ENCODE measurements around the gene NECTIN1.

The NECTIN1 gene

GRCh38 chr11:119755356-119756071 is 26.5 kb upstream of the NECTIN1 start:
- no peak for DNase-seq

GRCh38 chr11:119754656-119755355 is 25.8 kb upstream of the NECTIN1 start:
- DNase-seq: no peak

GRCh38 chr11:119754199-119754598 is 25.2 kb upstream of the NECTIN1 start:
- DNase-seq: no peak

DNA sequence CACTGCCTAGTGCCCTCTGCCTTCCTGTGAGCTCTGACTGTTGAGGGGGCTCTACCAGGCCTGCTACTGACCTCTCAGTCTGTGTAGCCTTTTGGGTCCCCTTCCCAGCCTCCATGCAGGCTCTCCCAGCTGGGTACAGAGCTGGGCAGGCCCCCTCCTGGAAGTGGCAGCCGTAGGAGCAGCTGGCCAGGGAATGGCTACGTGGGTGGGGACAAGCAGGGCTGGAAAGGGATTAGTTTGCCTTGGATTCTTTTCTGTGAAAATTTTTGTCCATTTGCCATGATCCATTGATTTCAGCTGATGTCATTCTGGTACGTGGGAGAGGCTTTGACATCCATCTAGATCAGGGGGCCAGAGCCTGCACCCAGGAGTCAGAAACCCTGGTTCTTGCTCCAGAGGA is 23.9 kb upstream of the NECTIN1 start:
- no peak for DNase-seq

DNA sequence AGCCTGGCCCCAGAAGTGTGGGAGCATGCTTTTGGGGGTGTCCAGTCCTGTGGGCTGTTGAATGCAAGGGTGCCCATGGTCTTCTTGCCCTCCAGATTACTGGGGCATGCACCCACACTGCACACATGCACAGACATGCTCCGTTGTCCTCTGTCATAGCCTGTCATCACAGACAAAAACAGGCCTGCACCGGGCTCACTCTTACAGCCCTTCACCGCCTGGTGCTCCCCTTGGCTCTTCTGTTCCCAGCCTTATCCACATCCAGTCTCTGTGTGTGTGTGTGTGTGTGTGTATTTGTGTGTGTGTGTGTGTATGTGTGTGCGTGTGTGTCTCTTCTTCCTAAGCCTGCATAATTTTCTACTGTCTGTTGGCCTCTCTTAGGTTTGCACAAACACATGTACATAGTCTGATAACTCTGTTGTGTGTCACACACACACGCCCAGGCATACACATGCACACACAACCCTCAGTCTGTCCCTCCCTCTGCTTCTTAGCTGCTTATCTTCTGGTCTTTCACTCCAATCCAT is 23.4 kb upstream of the NECTIN1 start:
- DNase-seq: no peak

- no peak for DNase-seq
Measured at GRCh38 chr11:119750056-119750455, 21.1 kb upstream of the NECTIN1 start.

DNA sequence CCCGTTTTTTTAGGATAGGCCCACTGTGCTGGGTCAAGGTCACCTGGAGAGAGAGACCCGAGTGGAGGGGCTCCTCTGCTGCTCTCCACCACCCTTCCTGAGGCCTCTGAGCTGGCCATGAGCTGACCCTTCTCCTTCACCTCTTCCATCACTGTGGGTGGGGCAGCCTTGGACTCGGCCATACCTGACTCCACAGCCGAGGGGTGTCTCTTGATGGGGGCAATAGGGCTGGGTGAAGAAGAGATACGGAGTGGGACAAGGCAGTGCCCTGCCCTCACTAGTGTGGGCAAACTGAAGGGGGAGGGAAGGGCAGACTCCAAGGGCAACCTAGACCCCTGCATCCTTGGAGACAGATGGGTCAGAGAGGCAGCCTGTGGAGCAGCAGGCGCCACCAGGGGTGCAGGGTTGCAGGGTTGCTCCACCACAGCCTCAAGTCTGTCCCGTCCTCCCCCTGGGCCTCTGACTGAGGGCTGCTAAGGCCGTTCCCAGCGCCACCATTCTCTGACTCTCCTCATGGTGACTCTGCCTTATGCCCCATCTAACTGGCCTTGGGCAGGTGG is 20.1 kb upstream of the NECTIN1 start:
- no peak for DNase-seq

DNA sequence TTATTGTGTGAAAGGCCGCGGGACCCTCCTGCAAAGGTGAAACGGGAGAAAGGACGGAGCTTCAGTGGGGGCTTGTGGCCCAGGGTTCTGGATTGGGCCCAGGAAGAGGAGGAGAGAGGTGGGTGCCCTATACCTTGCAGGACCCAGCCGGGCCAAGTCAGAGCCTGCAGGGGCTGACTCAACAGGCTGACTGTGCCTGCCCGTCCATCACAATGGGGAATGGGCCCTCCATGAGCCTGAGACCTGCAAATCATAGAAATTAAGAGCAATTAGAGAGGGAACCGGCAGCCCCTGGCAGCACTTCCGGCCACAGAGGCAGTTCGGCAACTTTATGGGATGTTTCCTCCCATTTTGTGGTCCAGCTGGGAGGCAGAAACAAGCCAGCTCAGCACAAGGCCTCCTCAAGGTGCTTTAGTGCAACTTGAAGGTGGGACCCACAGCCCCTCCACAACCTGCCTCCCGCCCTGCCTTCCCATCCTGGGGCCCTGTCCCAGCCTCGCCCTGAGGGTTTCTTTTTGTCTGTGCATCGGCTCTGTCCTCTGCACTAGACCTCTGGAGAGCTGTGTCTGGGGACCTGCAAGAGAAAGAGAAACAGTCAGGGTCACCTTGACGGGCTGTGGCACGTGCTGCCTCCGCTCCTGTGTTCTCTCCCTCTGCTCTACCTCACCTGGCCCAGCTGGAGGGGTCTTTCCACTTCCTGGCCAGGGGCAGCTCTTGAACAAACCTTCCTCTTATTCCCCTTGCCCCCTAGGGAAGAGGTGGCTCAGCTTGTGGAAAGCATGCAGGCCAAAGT is 19.1 kb upstream of the NECTIN1 start:
- DNase-seq: no peak

DNA sequence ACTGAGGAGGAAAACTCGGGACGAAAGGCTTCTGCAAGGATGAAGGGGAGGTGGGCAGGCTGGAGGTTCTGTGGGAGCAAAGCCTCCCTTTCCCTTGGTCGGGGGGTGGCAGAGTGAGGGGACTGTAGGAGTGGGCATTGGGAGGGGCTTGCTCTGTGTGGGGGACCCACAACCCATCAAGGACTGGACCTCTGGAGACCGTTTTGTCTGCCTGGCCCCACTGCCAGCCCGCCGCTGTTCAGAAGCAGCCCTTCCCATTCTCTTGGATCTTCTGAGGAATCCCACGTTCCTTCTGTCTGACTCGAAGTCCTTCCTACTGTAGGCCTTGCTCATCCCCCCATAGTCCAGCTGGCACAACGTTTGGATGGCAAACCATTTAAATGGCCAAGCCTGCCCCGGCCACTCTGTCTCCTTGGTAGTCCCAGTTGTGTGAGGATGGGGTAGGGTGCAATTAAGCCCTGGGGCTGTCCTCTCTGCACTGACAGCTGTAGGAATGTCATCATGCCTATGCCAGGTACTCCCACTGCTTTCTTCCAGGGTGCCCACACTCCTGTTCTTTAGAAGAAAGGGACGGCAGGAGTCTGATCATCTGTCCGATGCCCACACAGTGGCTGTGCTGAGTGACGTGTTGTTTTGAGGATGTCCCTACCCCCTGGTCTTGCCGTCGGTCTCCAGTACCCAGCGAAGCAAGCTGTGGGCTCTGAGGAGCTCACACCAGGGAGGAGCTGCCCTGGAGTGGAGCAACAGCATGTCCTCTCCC is 17.0 kb upstream of the NECTIN1 start:
- DNase-seq: no peak

- DNase-seq: no peak
Measured at GRCh38 chr11:119745112-119745511, 16.1 kb upstream of the NECTIN1 start.

- DNase-seq: no peak
Measured at GRCh38 chr11:119744577-119744976, 15.6 kb upstream of the NECTIN1 start.

DNA sequence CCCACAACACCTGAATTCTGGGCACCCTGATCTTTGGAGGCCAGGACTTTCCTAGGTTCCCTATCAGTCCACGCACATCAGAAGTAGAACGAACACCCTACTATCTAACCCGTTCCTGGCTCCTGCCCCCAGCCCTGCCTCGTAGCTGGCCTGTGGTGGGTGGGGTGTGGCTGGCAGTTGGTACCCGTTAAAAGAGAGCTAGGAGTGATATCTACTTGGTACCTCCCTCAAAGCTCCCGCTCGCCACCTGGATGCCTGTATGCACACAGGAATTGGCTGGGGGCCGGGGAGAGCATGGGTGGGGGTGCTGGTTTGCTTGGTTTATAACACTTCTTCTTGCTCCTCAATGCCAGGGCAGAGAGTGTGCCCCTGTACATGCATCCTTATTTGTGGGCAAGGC is 14.0 kb upstream of the NECTIN1 start:
- DNase-seq: no peak

- no peak for DNase-seq
Measured at GRCh38 chr11:119742263-119742861, 13.4 kb upstream of the NECTIN1 start.

DNA sequence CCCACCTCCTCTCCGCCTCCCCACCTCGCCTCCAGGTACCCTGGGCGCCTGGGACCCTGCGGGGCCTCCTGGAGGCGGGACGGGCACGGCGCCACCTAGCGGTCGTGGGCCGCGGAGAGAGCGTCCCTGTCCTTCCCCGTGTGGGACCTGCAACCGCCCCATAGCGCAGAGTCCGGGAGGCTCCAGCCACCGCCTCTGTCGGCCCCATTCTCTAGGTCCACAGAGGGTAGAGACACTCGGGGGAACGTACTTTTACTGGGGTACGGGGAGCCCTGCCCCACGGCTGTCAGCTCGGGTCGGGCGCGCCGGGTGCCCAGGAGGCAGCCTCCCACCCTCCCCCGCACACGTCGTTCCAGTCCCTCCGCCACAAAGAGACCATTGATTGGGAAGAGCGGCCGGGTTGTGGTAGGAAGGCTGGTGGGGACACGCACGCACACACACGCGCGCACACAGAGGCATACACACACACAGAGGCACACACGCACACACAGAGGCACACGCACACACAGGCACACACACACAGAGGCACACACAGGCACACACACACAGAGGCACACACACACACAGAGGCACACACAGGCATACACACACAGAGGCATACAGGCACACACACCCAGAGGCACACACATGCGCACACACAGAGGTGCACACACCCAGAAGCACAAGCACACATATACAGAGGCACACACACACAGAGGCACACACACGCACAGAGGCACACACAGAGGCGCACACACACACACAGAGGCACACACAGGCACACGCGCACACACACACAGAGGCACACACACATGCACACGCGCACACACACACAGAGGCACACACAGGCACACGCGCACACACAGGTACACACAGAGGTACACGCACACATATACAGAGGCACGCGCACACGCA is 12.6 kb upstream of the NECTIN1 start:
- no peak for DNase-seq

GRCh38 chr11:119739975-119740374 is 11.0 kb upstream of the NECTIN1 start:
- DNase-seq: no peak

DNA sequence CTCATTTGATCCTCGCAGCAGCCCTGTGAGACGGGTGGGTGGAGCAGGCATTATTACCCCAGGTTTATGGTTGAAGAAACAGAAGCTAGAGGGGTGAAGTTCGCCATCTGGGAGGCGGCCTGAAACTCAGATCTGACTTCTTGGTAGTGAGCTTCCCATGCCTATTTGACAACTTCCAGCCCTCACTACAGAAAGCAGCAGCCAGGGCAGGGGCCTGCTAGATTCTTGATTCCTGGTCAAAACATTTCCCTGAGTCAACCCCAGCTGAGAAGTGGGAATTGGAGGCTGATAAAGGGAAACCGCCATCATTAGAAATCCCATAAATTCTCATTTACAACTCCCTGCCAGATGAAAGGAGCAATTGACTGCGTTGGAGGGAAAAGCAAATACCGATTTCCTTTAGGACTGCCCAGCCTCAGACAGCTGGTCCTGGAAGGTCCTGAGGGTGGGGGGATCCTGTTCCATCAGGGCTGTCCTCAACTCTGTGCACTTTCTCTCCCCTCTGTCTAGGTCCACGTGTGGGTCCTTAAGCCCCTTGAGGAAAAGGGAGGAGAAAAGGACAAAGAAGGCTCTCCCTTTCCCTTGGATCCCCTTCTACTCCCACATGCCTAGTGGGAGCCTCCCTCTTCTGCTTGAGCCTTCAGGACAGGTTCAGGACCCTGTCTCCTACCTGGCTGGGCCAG is 10.2 kb upstream of the NECTIN1 start:
- no peak for DNase-seq

DNA sequence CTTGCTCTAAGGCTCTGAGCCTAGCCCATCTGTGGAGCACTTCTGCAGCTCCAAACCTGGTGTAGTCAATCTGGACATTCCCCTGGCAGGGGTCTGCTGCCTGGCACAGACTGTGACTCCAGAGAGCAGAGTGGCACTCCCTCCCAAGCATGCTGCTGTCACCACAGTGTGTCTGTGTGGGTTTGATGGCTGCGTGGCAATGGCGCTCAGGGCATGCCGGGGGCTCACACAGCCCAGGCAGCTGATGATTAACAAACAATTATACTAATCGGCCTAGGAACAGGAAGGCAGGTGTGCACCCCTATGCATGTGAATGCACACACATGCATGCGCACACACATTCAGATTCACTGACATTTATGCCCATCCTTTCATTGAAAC is 9.0 kb upstream of the NECTIN1 start:
- DNase-seq: no peak

- DNase-seq: no peak
Measured at GRCh38 chr11:119737366-119738058, 8.5 kb upstream of the NECTIN1 start.

DNA sequence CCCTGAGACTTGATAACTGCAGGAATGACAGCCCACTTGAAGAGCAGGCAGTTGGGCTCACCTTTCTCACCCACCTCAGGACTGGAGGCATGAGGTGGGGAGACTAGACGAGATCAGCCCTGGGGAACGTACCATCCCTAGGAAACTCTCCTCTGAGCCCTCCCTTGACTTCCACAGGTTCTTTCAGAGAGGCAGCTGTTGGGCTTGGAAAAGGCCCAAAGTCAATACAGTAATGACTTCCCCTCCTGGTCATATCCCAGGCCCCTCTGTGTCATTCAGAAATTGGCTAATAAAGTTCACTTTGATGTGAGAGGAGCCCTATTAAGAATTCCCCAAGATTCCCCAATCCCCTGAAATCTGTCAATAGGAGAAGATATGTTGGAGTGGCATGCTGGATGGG is 5.8 kb upstream of the NECTIN1 start:
- no peak for DNase-seq

Measured in NCI-H1694 (cell line).